PC-9 (cell line): ENCODE results near the gene PEX11G.

Experiments used
- EZH2 ChIP-seq: fragments of 200-600 bp; sonication (generic); IDR thresholded peaks from 2 replicates; pipeline ENCODE4 v1.8.0; 2017; ENCODE audit warnings: antibody characterized with exemption, low read depth
- TF ChIP-seq, protein P1 (sequence below): fragments of 200-600 bp; sonication (generic); conservative IDR thresholded peaks from 2 replicates; pipeline ENCODE4 v1.6.1; 2017; ENCODE audit warnings: mixed run types, antibody characterized with exemption, mild to moderate bottlenecking, moderate library complexity

DNA sequence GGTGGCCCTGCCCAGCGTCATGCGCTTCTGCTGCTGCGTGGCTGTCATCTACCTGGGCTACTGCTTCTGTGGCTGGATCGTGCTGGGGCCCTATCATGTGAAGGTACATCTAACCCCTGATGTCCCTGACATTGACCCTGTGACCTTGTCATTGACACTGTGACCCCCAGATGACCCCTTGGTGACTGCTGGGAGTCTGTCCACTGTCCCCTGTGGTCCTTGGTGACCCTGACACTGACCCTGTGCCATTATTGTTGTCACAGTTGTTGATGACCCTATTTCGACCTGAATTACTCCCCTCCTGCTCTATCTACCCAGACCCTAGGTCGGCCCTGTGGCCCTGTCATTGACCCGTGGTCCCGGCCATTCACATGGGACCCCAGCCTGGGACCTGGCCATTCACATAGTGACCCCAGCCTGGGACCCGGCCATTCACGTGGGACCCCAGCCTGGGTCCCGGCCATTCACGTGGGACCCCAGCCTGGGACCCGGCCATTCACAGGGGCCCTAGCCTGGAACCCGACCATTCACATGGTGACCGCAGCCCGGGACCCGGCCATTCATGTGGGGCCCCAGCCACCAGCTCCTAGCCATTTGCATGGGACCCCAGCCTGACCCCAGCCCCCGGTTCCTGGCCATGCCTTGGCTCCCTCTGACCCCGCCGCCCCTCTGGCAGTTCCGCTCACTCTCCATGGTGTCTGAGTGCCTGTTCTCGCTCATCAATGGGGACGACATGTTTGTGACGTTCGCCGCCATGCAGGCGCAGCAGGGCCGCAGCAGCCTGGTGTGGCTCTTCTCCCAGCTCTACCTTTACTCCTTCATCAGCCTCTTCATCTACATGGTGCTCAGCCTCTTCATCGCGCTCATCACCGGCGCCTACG is 41.0 kb upstream of the PEX11G start:
- TF ChIP-seq, protein P1, sequence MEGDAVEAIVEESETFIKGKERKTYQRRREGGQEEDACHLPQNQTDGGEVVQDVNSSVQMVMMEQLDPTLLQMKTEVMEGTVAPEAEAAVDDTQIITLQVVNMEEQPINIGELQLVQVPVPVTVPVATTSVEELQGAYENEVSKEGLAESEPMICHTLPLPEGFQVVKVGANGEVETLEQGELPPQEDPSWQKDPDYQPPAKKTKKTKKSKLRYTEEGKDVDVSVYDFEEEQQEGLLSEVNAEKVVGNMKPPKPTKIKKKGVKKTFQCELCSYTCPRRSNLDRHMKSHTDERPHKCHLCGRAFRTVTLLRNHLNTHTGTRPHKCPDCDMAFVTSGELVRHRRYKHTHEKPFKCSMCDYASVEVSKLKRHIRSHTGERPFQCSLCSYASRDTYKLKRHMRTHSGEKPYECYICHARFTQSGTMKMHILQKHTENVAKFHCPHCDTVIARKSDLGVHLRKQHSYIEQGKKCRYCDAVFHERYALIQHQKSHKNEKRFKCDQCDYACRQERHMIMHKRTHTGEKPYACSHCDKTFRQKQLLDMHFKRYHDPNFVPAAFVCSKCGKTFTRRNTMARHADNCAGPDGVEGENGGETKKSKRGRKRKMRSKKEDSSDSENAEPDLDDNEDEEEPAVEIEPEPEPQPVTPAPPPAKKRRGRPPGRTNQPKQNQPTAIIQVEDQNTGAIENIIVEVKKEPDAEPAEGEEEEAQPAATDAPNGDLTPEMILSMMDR, result no peak
- TF ChIP-seq EZH2, result no peak
